HS-27A (cell line): ENCODE measurements around the gene PAX2.

Experiments used
- DNase-seq: peaks from one replicate; pipeline ENCODE4 v3.0.0-alpha.2; 2012; ENCODE audit warnings: low read depth, missing footprints

Gene PAX2

GRCh38 chr10:100739517-100740368, 5.6 kb upstream of the PAX2 start:
- no peak for DNase-seq

DNA sequence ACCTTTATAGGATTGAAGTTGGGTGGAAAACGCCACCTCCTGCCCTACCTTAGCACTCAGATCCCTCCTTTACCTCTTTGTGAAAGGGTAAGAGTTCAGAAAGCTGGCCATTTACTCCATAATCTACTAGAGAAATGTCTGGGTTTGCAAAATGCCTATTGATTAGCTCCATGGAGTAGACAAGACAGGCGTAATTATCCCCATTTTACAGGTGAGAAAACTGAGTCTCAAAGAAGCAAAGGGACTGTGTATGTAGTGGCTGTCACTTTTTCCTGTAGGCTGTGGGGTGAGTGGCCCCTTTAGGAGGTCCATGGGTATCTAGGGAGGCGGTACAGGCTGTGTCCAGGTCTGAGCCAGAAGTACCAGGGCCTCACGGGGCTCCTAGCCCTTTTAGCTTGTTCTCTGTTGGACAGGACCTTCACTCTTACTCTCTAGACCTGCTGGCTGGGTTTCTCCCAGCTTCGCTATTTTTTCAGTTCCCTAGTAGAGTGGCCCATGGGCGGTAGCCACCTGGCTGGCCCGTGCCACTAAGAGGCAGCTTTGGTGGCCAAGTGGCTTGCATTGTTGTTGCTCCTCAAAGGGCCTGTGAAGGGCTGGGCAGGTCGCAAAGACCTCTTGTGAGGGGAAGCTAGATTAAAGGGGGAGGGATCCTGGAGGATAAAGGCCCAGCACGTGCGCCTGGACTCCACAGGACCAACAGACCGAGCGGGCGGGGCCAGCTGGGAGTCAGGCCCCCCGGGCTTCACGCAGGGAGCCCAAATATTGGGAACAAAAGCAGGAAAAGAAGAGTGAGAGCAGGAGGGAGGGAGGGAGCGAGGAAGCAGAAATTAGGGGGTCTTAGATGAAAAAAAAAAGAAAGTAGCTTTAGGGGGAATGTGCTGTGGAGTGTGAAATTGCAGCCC, 4.7 kb upstream of the PAX2 start:
- DNase-seq: no peak

GRCh38 chr10:100741378-100742075, 3.9 kb upstream of the PAX2 start:
- DNase-seq: no peak

DNA sequence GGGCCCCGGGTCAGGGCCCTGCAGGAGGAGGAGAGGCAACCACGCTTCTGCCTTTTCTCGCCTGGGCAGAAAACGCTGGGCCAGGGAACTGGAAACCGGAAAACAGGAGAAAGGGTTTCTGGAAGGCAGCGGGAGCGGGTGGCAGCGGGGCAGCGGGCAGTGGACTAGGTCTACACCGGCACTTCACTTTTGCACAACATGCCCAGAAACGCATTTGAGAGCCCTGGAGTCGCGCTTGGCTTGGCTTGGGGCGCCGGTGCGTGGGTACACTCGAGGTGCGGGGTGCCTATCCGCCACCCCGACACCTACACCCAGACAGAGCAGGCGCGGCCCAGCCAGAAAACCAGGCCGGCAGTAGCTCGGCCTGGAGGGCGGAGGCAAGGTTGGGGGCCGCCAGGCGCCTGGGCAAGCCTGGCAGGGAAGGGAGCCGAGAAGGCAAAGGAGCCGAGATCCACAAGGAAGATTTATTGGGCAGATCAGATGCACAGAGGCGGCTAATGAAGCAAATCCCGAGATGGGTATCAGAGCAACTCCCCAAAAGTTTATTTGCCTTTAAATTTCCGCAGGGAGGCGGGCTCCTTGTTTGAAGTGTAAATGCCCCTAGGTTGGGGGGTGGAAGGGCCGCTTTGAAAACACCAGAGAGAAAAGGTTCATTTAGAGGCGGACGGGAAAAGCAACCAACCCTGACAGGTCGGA, 3.2 kb upstream of the PAX2 start:
- DNase-seq: no peak

- DNase-seq: no peak
Observed at GRCh38 chr10:100742936-100743335, 2.4 kb upstream of the PAX2 start.

DNA sequence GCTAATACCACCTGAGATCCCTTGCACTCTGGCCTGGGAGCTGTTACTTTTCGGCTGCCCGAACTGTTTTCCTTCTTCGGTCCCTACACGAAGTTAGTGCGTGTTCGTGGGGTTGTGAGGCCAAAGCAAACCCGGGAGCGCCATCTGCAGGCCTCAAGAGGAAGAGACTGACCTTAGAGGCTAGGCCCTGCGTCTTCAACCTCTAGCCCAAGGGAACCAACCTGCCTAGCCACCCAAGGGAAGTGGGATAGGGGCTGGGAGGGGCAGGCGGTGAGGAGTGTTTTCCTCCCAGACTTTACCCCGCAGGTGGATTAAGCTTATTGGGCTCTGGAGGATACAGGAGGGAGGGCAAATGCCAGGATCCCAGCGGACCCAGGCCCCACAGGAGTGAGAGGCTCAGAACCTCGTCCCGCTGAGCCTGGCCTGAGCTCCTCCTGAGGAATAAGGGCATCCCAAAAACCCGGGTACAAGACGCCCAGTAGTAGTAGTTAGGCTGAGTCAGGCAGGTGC, 1.7 kb upstream of the PAX2 start:
- no peak for DNase-seq

- DNase-seq: no peak
Observed at GRCh38 chr10:100744136-100744986, 1.0 kb upstream of the PAX2 start.

- DNase-seq: no peak
Observed at GRCh38 chr10:100745882-100746783, 751 bp downstream of the PAX2 start.

DNA sequence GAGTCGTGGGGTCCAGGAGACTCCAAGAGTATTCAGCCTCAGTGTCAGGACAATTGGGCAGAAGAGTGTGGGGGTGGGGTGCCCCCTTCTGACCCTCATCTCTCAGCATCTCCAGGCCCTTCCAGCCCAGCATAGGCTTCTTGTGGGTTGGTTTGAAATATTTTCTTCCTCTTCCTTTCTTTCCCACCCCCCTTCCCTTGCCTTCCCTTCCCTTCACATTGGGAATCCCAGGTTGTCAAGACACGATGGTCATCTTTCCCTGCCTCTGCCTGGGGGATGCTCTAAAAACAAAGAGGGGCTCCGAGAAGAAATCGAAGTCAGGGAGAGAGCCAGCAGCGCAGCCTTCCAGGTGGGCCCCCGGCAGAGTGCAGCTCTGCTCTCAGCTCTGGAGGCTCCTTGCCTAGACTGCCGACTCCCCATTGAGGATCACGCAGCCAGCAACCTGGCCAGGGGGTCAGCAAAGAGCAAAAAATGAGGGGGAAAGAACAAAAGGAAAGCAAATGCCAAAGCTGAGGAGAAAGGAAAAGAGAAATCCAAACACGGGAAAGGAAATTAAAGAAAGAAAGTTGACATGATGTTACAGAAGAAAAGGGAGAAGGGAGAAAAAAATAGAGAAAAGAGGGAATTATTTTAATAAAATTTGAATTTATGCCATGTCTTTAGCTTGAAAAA, 1.5 kb downstream of the PAX2 start:
- DNase-seq: no peak

GRCh38 chr10:100747456-100748230, 2.3 kb downstream of the PAX2 start:
- DNase-seq: no peak

DNA sequence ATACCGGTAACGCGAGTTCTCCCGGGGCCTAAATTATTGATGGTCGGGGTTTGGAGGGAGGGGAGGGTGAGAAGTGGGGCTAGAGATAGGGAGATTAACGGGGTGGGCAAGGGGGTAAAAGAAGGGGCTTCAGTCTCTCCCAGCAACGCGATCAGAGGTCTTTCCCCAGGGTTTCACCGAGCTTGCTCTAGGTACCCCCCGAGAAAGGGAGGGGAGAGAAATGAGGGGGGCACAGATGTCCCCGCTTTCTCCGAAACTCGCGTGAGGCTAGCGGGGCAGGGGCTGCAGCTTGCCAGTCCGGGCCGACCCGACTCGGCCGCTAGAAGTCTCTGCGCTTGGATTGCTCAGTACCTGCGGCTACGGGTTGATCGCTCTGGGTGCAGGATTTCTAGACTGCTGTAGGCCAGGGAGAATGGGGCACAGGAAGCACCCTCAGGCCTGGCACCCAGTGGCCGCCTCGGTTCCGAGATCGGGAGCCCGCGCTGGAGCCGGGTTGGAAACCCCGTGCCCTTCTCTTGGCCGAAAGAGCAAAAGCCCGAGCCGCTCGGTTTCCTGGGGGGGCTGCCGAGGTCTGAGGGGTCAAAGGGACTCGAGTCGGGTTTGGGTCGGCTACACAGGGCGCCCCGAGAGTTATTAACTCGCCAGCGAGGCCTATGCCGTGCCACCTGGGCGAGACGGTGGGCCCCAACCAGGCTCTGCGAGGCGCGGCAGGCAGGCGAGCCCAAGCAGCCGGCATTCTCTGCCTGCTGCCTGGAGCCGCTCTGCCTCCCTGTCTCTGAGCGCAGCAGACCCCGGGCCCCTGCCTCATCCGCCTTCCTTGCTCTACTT, 3.1 kb downstream of the PAX2 start:
- DNase-seq: no peak

GRCh38 chr10:100749059-100749308, 3.6 kb downstream of the PAX2 start:
- DNase-seq: no peak

GRCh38 chr10:100749309-100750217, 4.2 kb downstream of the PAX2 start:
- DNase-seq: no peak

GRCh38 chr10:100750291-100751210, 5.2 kb downstream of the PAX2 start:
- no peak for DNase-seq

DNA sequence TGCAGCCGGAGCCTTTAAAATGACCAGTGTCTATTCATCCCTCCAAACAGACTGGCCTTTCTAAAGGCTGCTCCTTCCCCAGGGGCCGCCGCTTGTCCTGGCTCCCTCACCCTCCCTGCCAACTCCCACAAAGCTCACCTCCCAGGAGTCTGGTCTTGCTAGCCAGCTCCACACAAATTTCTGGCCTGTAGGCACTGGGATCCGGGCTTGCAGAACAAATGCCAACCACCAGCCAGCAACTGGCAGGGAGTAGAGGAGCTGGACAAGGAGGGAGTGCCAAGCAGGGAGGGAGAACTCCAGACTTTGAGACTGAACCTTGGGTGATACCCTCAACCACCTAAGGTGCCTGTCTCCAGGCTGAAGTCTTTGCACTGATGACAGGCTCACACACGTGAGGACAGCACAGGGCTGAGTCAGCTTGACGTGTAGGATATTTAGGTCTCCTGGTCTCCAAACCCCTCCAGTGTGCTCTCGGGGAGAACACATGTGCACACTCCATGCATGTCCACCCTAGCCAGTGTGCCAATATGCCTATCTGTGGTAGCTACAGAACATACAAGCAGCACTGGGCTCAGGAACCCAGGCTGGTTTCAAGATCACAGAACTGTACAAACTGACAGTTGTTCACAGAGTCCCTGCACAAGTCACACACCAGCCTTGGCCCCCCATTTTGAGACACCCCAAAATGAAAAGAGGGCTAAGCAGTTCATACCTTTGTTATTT, 6.0 kb downstream of the PAX2 start:
- DNase-seq: no peak
